Heart left ventricle (tissue), 13 donors: ENCODE data around the gene TAS2R31.

Experiments used
- POLR2A ChIP-seq, 2 donors: fragments of 450-650 bp; IDR thresholded peaks; one replicate each; pipeline ENCODE4 v1.6.1; 2017; ENCODE audit warnings: antibody characterized with exemption in 2 of 2, mild to moderate bottlenecking in 2 of 2, moderate library complexity in 2 of 2
- TF ChIP-seq, protein P1 (sequence below), 12 donors: fragments of 200-600 bp; sonication (generic) in 4 of 12; IDR thresholded peaks; one replicate each; pipeline versions ENCODE4 v1.5.0 to v1.8.0; 2018 to 2022; ENCODE audit warnings: antibody characterized with exemption in 12 of 12, mild to moderate bottlenecking in 5 of 12
- donor health status: ischemic (EF 13 %, LVEDD 7.1; RV severe dilation, severe dysfunction).
- donor health status: DM: no; HTN: yes; CAD: no.
- donor health status: DM: no; HTN: no; CAD: no.
- donor health status: ischemic (EF 25% LVEDD 6.9; RV normal size, moderate dysfunction).
- donor health status: ischemic (EF 25% LVEDD 5.7; RV mildly dilated, moderate dysfunction).
- donor health status: ischemic (EF 35%, LVEDD 5.7; RV mildly dilated, moderate dysfunction).
- donor health status: nonischemic (EF 11% LVEDD 7.7; RV severe dilation, severe dysfunction).
- donor health status: DM: yes; HTN: yes; CAD: no.
- donor health status: PGD.
- donor health status: ischemic (EF 29% LVEDD 5.4; RV normal size, mild dysfunction).
- donor health status: nonischemic (EF 23%, LVEDD 6.1; RV moderate dilation, normal function).

DNA sequence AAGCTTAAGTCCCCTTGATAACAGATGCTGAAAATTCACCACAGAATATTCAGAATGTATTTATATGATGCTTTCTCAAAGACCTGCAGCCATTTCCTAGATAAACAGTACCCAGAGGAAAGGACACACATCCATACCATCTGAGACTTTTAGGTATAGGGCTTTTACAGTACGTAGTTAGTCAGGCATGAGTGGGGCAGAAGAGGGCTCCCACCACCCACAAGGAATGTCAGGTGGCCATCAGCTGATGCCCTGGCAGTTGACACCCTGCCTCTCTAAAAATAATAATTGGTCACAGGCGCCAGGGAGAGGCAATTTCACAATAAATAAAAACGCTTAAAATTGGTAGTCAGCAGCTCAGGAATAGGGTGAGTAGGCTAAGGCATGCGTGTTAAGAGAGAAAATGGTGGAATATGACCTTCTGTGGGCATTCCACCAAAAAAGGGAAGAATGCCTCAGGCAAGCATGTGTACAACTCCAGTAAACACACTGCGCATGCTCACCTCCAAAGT lies 38.7 kb upstream of the TAS2R31 start:
- TF ChIP-seq, protein P1, sequence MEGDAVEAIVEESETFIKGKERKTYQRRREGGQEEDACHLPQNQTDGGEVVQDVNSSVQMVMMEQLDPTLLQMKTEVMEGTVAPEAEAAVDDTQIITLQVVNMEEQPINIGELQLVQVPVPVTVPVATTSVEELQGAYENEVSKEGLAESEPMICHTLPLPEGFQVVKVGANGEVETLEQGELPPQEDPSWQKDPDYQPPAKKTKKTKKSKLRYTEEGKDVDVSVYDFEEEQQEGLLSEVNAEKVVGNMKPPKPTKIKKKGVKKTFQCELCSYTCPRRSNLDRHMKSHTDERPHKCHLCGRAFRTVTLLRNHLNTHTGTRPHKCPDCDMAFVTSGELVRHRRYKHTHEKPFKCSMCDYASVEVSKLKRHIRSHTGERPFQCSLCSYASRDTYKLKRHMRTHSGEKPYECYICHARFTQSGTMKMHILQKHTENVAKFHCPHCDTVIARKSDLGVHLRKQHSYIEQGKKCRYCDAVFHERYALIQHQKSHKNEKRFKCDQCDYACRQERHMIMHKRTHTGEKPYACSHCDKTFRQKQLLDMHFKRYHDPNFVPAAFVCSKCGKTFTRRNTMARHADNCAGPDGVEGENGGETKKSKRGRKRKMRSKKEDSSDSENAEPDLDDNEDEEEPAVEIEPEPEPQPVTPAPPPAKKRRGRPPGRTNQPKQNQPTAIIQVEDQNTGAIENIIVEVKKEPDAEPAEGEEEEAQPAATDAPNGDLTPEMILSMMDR (IDR thresholded peaks at IDR 0.05): no peak
- TF ChIP-seq POLR2A (IDR thresholded peaks at IDR 0.05): no peak
